ENCODE measurements around the gene OTULINL. TPM values are rescaled to one million over a fixed set of nuclear protein-coding genes. Genes with fewer than 3 reads are reported as not detected.
"Not testable (repeated sequence)": the region's sequence is repeated elsewhere in the genome, so short reads cannot be mapped to it uniquely, and the experiment has no call there.

Gene OTULINL
- total RNA-seq, 1 donor from 2014 or later: 3.8 TPM

- no peak overlapping the region for H3K4me3 Mint-ChIP-seq
- peaks cover 36% of the 10 kb centered on the region for H3K27me3 Mint-ChIP-seq (ENCODE audit: low read depth)
- peaks cover 7% of the 10 kb centered on the region for H3K9me3 Mint-ChIP-seq
- H3K4me1 Mint-ChIP-seq: no peaks in the 10 kb centered on the region
- no peak for DNase-seq (ENCODE audit: low spot score in 2 of 2, unreplicated experiment in 2 of 2)
- TF ChIP-seq CTCF (IDR thresholded peaks at IDR 0.05; ENCODE audit: unreplicated experiment): no peak
- H3K27ac Mint-ChIP-seq: no peak overlapping the region
- no peaks in the 10 kb centered on the region for H3K36me3 Mint-ChIP-seq
These were observed 33.9 kb upstream of the OTULINL start for GRCh38 chr5:14547666-14548065.

DNA sequence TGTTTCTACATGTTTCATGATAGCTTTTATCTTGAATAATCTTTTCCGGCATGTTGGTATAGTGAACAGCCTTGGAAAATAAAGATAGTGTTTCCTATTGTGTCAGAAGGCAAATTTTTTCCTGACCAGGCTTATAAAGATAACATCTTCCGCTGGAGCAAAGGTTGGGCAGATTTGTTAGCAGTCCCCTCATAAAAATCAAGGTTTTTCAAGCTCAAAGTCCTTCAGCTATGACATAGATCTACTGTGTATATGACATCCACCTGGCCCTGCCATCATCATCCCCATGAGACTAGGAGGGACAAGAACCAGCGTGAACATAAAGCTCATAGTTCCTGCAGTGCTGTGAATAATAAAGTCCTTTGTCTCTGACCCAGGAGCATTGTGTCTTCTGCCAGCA is 30.4 kb upstream of the OTULINL start:
- DNase-seq (ENCODE audit: low spot score in 2 of 2, unreplicated experiment in 2 of 2): no peak
- Mint-ChIP-seq H3K4me3 (no peak overlapping the region), H3K4me1 (no peaks in the 10 kb centered on the region), H3K9me3 (peaks cover 7% of the 10 kb centered on the region), H3K27me3 (ENCODE audit: low read depth) (peaks cover 35% of the 10 kb centered on the region), H3K36me3 (no peaks in the 10 kb centered on the region), H3K27ac (no peak overlapping the region)
- TF ChIP-seq CTCF (IDR thresholded peaks at IDR 0.05; ENCODE audit: unreplicated experiment): no peak

GRCh38 chr5:14552017-14552416 is 29.6 kb upstream of the OTULINL start:
- peaks cover 3% of the 10 kb centered on the region for H3K9me3 Mint-ChIP-seq
- peaks cover 33% of the 10 kb centered on the region for H3K27me3 Mint-ChIP-seq (ENCODE audit: low read depth)
- H3K36me3 Mint-ChIP-seq: no peaks in the 10 kb centered on the region
- no peak for DNase-seq (ENCODE audit: low spot score in 2 of 2, unreplicated experiment in 2 of 2)
- no peak for TF ChIP-seq CTCF (IDR thresholded peaks at IDR 0.05; ENCODE audit: unreplicated experiment)
- H3K4me1 Mint-ChIP-seq: no peaks in the 10 kb centered on the region
- no peak overlapping the region for H3K27ac Mint-ChIP-seq
- no peak overlapping the region for H3K4me3 Mint-ChIP-seq

DNA sequence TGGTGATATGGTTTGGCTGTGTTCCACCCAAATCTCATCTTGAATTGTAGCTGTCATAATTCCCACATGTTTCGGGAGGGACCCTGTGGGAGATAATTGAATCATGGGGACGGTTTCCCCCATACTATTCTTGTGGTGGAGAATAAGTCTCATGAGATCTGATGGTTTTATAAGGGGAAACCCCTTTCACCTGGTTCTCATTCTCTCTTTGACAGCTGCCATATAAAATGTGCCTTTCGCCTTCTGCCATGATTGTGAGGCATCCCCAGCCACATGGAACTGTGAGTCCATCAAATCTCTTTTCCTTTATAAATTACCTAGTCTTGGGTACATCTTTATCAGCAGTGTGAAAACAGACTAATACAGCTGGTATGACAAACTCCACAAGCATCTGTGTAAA is 27.3 kb upstream of the OTULINL start:
- H3K4me1 Mint-ChIP-seq; H3K4me3 Mint-ChIP-seq; H3K36me3 Mint-ChIP-seq; H3K27ac Mint-ChIP-seq; DNase-seq (ENCODE audit: low spot score in 2 of 2, unreplicated experiment in 2 of 2); H3K9me3 Mint-ChIP-seq: not testable (repeated sequence)
- peaks cover 34% of the 10 kb centered on the region for H3K27me3 Mint-ChIP-seq (ENCODE audit: low read depth)

DNA sequence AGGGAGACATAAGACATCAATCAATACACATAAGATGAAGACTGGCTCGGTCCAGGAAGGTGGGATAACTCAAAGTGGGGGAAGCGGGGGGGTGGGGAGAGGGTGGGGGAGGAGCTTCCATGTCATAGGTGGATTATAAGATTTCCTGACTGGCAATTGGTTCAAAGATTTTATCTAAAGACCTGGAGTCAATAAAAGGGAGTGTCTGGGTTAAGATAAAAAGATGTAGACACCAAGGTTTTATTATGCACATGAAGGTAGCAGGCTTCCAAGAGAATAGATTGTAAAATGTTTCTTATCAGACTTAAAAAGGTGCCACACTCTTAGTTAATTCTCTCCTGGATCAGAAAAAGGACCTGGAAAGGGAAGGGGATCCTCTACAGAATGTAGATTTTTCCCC is 25.6 kb upstream of the OTULINL start:
- TF ChIP-seq CTCF (IDR thresholded peaks at IDR 0.05; ENCODE audit: unreplicated experiment): no peak
- H3K9me3 Mint-ChIP-seq: peaks cover 3% of the 10 kb centered on the region

GRCh38 chr5:14557203-14557770 is 24.3 kb upstream of the OTULINL start:
- H3K9me3 Mint-ChIP-seq: no peaks in the 10 kb centered on the region
- H3K36me3 Mint-ChIP-seq: no peaks in the 10 kb centered on the region
- TF ChIP-seq CTCF (IDR thresholded peaks at IDR 0.05; ENCODE audit: unreplicated experiment): no peak
- peaks cover 8% of the 10 kb centered on the region for H3K4me1 Mint-ChIP-seq
- peak overlapping the region; percentile 35 for H3K27ac Mint-ChIP-seq
- peaks cover 31% of the 10 kb centered on the region for H3K27me3 Mint-ChIP-seq (ENCODE audit: low read depth)
- H3K4me3 Mint-ChIP-seq: no peak overlapping the region
- no peak for DNase-seq (ENCODE audit: low spot score in 2 of 2, unreplicated experiment in 2 of 2)

More for the DNA sequence above, 25.6 kb upstream of the OTULINL start:
- Mint-ChIP-seq H3K27me3 (ENCODE audit: low read depth) (peaks cover 33% of the 10 kb centered on the region), H3K36me3 (no peaks in the 10 kb centered on the region), H3K27ac (no peak overlapping the region), H3K4me1 (peaks cover 8% of the 10 kb centered on the region), H3K4me3 (no peak overlapping the region)
- DNase-seq (ENCODE audit: low spot score in 2 of 2, unreplicated experiment in 2 of 2): no peak

Measured in mesothelial cell of epicardium (in vitro differentiated cells).